Panc1 (cell line): ENCODE measurements around the gene DNAJC24. TPM values are rescaled to one million over a fixed set of nuclear protein-coding genes. Genes with fewer than 3 reads are reported as not detected.

ENCODE experiments used
- ATAC-seq: fragments of 200-7000 bp; cut with Tn5 transposase; 2 replicates; pipeline ENCODE4 v1.9.1; 2020; ENCODE audit warnings: mild to moderate bottlenecking, moderate library complexity
- BruUV-seq: library from RNA; stranded (reverse); fragments of 400-500 nt; replicated peaks from 2 replicates; lab custom pipeline; 2021; lab: Mats Ljungman, UMichigan
- CTCF ChIA-PET: fragments of 300-600 bp; sonication (Branson Sonifier 250); formaldehyde crosslinking; loops from one replicate; lab custom pipeline; 2022; ENCODE audit warnings: antibody characterized with exemption; lab: Charles Lee
- POLR2A ChIA-PET: fragments of 300-600 bp; sonication (Branson Sonifier 250); formaldehyde crosslinking; loops from one replicate; lab custom pipeline; 2022; ENCODE audit warnings: antibody characterized with exemption; lab: Charles Lee
- DNase-seq: peaks from one replicate; pipeline ENCODE4 v3.0.0-alpha.2; 2010; ENCODE audit warnings: low read depth, low spot score
- H3K27ac ChIP-seq: 2 replicates; pipeline ENCODE4 v1.5.1; 2011; ENCODE audit warnings: mild to moderate bottlenecking, low read length, inconsistent platforms
- H3K27me3 ChIP-seq: fragments of 200-500 bp; sonication (Bioruptor generic); 2 replicates; pipeline ENCODE4 v1.6.0; 2014; ENCODE audit warnings: low read length, inconsistent platforms; ENCODE audit not compliant: control insufficient read depth, insufficient read depth
- H3K36me3 ChIP-seq: fragments of 200-500 bp; sonication (Bioruptor generic); 2 replicates; pipeline ENCODE4 v1.5.1; 2014; ENCODE audit warnings: inconsistent platforms, mild to moderate bottlenecking, low read length, moderate library complexity; ENCODE audit not compliant: control insufficient read depth, insufficient read depth
- H3K4me1 ChIP-seq: 2 replicates; pipeline ENCODE4 v1.5.1; 2011; ENCODE audit warnings: inconsistent platforms, mild to moderate bottlenecking, low read length, moderate library complexity; ENCODE audit not compliant: control insufficient read depth, insufficient read depth
- H3K4me3 ChIP-seq, 2 experiments: 2 replicates each; pipeline ENCODE4 v1.5.1; 2011 to 2012; ENCODE audit warnings: low read depth in 2 of 2, low read length in 2 of 2, mild to moderate bottlenecking in 2 of 2, inconsistent platforms in 1 of 2, moderate library complexity in 1 of 2
- H3K9me3 ChIP-seq: fragments of 200-500 bp; sonication (Bioruptor generic); 2 replicates; pipeline ENCODE4 v1.5.1; 2014; ENCODE audit warnings: low read depth, mild to moderate bottlenecking, inconsistent platforms, low read length, moderate library complexity; ENCODE audit not compliant: control insufficient read depth, insufficient read depth
- CTCF ChIP-seq: fragments of 450-650 bp; IDR thresholded peaks from 2 replicates; pipeline ENCODE4 v1.5.1; 2017; ENCODE audit warnings: mild to moderate bottlenecking
- POLR2AphosphoS5 ChIP-seq: IDR thresholded peaks from 2 replicates; pipeline ENCODE4 v1.6.1; 2012; ENCODE audit warnings: mild to moderate bottlenecking, low read depth, low read length, moderate library complexity
- REST ChIP-seq, 2 experiments: IDR thresholded peaks; 2 replicates each; pipeline ENCODE4 v1.6.1; 2011 to 2012; ENCODE audit warnings: low read depth in 2 of 2, control low read depth in 1 of 2, low read length in 1 of 2, mild to moderate bottlenecking in 1 of 2, moderate library complexity in 1 of 2; ENCODE audit not compliant: insufficient read depth in 1 of 2
- SIN3A ChIP-seq: IDR thresholded peaks from 2 replicates; pipeline ENCODE4 v1.6.1; 2012; ENCODE audit warnings: low read depth, mild to moderate bottlenecking, low read length, moderate library complexity, borderline replicate concordance; ENCODE audit not compliant: insufficient read depth
- TCF7L2 ChIP-seq: IDR thresholded peaks from 2 replicates; pipeline ENCODE4 v1.6.1; 2011; ENCODE audit warnings: mild to moderate bottlenecking, low read depth, low read length, inconsistent platforms
- in situ Hi-C: cut with HindIII; loops from 2 replicates; pipeline ENCODE4 v1.10.0; 2016; ENCODE audit warnings: low sequenced_read_pairs, low pct_unique_long_range_greater_than_20kb
- intact Hi-C: fragments of 100-400 bp; cut with micrococcal nuclease; formaldehyde crosslinking; loops from one replicate; pipeline ENCODE4 v1.10.0; 2022; ENCODE audit not compliant: unreplicated experiment
- total RNA-seq: library from RNA; stranded (reverse); gene quantifications from one replicate; pipeline ENCODE4 v1.2.1, GENCODE V29; 2021; ENCODE audit not compliant: unreplicated experiment

The DNAJC24 gene
- total RNA-seq, 1 experiment from 2014 or later, result 15.7 TPM

GRCh38 chr11:31415435-31415834 is 45.8 kb downstream of the DNAJC24 start:
- ATAC-seq (no peak), DNase-seq (no peak)
- ChIA-PET POLR2A (no interaction called here), CTCF (no interaction called here)
- no peak overlapping the region for H3K27ac ChIP-seq
- H3K4me3 ChIP-seq, result no peak overlapping the region
- in situ Hi-C loops (no loop called here), intact Hi-C loops (no loop called here)
- no TSS peak for BruUV-seq
- H3K4me1 ChIP-seq, result no peaks in the 10 kb centered on the region
- H3K9me3 ChIP-seq, result no peaks in the 10 kb centered on the region
- H3K27me3 ChIP-seq, result no peaks in the 10 kb centered on the region
- TF ChIP-seq CTCF, result no peak
- no peak for TF ChIP-seq POLR2AphosphoS5
- TF ChIP-seq REST (IDR thresholded peaks at IDR 0.05; ENCODE audit: insufficient read depth in 1 of 2, low read depth in 2 of 2, low read length in 1 of 2), result no peak
- TF ChIP-seq TCF7L2, result no peak
- TF ChIP-seq SIN3A, result no peak
- H3K36me3 ChIP-seq, result no peaks in the 10 kb centered on the region

GRCh38 chr11:31417357-31417756 is 47.7 kb downstream of the DNAJC24 start:
- Histone ChIP-seq H3K4me3 (no peak overlapping the region), H3K27me3 (no peaks in the 10 kb centered on the region), H3K9me3 (no peaks in the 10 kb centered on the region), H3K36me3 (no peaks in the 10 kb centered on the region), H3K4me1 (no peaks in the 10 kb centered on the region), H3K27ac (no peak overlapping the region)
- CTCF ChIA-PET, result no interaction called here
- no peak for DNase-seq
- no peak for TF ChIP-seq CTCF
- no peak for TF ChIP-seq SIN3A
- no peak for TF ChIP-seq TCF7L2
- no peak for TF ChIP-seq POLR2AphosphoS5
- no peak for TF ChIP-seq REST (IDR thresholded peaks at IDR 0.05; ENCODE audit: insufficient read depth in 1 of 2, low read depth in 2 of 2, low read length in 1 of 2)
- ATAC-seq, result no peak
- intact Hi-C loops (no loop called here), in situ Hi-C loops (no loop called here)
- POLR2A ChIA-PET, result no interaction called here
- no TSS peak for BruUV-seq
